Frontal cortex (tissue), 4 donors: Measurements from ENCODE around the gene LTA. TPM values are rescaled to one million over a fixed set of nuclear protein-coding genes. Genes with fewer than 3 reads are reported as not detected.

Experiments used
- DNase-seq, 2 donors: peaks; one replicate each; pipeline ENCODE4 v3.0.0; 2012; ENCODE audit warnings: low spot score in 2 of 2
- FAIRE-seq: peaks from 2 replicates; lab custom pipeline; 2012; peaks lifted over from hg19 to GRCh38; lab: Jason Lieb, UNC
- total RNA-seq: library from RNA; depleted of rRNA; stranded (reverse); fragments of >200 nt; gene quantifications from one replicate; pipeline ENCODE4 v1.2.3, GENCODE V29; 2014
- donor health status: control.
- donor health status: control.
- donor health status: control.

The LTA gene
- total RNA-seq, 1 donor from 2014 or later, result not detected

GRCh38 chr6:31567531-31568370 lies 4.3 kb upstream of the LTA start:
- DNase-seq (no peak), FAIRE-seq (no peak)

- FAIRE-seq (no peak), DNase-seq (no peak)
Measured at GRCh38 chr6:31568537-31568961, 3.5 kb upstream of the LTA start.

GRCh38 chr6:31569861-31570536 lies 2.1 kb upstream of the LTA start:
- DNase-seq (no peak), FAIRE-seq (no peak)

DNA sequence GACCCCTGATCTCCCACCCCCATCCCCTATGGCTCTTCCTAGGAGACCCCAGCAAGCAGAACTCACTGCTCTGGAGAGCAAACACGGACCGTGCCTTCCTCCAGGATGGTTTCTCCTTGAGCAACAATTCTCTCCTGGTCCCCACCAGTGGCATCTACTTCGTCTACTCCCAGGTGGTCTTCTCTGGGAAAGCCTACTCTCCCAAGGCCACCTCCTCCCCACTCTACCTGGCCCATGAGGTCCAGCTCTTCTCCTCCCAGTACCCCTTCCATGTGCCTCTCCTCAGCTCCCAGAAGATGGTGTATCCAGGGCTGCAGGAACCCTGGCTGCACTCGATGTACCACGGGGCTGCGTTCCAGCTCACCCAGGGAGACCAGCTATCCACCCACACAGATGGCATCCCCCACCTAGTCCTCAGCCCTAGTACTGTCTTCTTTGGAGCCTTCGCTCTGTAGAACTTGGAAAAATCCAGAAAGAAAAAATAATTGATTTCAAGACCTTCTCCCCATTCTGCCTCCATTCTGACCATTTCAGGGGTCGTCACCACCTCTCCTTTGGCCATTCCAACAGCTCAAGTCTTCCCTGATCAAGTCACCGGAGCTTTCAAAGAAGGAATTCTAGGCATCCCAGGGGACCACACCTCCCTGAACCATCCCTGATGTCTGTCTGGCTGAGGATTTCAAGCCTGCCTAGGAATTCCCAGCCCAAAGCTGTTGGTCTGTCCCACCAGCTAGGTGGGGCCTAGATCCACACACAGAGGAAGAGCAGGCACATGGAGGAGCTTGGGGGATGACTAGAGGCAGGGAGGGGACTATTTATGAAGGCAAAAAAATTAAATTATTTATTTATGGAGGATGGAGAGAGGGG lies 1.4 kb downstream of the LTA start:
- DNase-seq, result no peak
- no peak for FAIRE-seq

DNA sequence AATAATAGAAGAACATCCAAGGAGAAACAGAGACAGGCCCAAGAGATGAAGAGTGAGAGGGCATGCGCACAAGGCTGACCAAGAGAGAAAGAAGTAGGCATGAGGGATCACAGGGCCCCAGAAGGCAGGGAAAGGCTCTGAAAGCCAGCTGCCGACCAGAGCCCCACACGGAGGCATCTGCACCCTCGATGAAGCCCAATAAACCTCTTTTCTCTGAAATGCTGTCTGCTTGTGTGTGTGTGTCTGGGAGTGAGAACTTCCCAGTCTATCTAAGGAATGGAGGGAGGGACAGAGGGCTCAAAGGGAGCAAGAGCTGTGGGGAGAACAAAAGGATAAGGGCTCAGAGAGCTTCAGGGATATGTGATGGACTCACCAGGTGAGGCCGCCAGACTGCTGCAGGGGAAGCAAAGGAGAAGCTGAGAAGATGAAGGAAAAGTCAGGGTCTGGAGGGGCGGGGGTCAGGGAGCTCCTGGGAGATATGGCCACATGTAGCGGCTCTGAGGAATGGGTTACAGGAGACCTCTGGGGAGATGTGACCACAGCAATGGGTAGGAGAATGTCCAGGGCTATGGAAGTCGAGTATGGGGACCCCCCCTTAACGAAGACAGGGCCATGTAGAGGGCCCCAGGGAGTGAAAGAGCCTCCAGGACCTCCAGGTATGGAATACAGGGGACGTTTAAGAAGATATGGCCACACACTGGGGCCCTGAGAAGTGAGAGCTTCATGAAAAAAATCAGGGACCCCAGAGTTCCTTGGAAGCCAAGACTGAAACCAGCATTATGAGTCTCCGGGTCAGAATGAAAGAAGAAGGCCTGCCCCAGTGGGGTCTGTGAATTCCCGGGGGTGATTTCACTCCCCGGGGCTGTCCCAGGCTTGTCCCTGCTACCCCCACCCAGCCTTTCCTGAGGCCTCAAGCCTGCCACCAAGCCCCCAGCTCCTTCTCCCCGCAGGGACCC lies 2.3 kb downstream of the LTA start:
- no peak for FAIRE-seq
- no peak for DNase-seq

DNA sequence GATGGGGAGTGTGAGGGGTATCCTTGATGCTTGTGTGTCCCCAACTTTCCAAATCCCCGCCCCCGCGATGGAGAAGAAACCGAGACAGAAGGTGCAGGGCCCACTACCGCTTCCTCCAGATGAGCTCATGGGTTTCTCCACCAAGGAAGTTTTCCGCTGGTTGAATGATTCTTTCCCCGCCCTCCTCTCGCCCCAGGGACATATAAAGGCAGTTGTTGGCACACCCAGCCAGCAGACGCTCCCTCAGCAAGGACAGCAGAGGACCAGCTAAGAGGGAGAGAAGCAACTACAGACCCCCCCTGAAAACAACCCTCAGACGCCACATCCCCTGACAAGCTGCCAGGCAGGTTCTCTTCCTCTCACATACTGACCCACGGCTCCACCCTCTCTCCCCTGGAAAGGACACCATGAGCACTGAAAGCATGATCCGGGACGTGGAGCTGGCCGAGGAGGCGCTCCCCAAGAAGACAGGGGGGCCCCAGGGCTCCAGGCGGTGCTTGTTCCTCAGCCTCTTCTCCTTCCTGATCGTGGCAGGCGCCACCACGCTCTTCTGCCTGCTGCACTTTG lies 3.3 kb downstream of the LTA start, which contains the start of gene TNF:
Gene TNF, plus strand, starts transcription at position 231 of the 567 bp plus-strand sequence. Its CDS starts 177 bp downstream, at position 408.
- DNase-seq (no peak), FAIRE-seq (no peak)

- FAIRE-seq, result no peak
- no peak for DNase-seq
Measured at GRCh38 chr6:31575952-31576685, 4.0 kb downstream of the LTA start.

DNA sequence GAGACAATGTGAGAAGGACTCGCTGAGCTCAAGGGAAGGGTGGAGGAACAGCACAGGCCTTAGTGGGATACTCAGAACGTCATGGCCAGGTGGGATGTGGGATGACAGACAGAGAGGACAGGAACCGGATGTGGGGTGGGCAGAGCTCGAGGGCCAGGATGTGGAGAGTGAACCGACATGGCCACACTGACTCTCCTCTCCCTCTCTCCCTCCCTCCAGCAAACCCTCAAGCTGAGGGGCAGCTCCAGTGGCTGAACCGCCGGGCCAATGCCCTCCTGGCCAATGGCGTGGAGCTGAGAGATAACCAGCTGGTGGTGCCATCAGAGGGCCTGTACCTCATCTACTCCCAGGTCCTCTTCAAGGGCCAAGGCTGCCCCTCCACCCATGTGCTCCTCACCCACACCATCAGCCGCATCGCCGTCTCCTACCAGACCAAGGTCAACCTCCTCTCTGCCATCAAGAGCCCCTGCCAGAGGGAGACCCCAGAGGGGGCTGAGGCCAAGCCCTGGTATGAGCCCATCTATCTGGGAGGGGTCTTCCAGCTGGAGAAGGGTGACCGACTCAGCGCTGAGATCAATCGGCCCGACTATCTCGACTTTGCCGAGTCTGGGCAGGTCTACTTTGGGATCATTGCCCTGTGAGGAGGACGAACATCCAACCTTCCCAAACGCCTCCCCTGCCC lies 4.9 kb downstream of the LTA start:
- DNase-seq (no peak), FAIRE-seq (no peak)

DNA sequence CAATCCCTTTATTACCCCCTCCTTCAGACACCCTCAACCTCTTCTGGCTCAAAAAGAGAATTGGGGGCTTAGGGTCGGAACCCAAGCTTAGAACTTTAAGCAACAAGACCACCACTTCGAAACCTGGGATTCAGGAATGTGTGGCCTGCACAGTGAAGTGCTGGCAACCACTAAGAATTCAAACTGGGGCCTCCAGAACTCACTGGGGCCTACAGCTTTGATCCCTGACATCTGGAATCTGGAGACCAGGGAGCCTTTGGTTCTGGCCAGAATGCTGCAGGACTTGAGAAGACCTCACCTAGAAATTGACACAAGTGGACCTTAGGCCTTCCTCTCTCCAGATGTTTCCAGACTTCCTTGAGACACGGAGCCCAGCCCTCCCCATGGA lies 5.5 kb downstream of the LTA start:
- no peak for FAIRE-seq
- DNase-seq, result no peak

DNA sequence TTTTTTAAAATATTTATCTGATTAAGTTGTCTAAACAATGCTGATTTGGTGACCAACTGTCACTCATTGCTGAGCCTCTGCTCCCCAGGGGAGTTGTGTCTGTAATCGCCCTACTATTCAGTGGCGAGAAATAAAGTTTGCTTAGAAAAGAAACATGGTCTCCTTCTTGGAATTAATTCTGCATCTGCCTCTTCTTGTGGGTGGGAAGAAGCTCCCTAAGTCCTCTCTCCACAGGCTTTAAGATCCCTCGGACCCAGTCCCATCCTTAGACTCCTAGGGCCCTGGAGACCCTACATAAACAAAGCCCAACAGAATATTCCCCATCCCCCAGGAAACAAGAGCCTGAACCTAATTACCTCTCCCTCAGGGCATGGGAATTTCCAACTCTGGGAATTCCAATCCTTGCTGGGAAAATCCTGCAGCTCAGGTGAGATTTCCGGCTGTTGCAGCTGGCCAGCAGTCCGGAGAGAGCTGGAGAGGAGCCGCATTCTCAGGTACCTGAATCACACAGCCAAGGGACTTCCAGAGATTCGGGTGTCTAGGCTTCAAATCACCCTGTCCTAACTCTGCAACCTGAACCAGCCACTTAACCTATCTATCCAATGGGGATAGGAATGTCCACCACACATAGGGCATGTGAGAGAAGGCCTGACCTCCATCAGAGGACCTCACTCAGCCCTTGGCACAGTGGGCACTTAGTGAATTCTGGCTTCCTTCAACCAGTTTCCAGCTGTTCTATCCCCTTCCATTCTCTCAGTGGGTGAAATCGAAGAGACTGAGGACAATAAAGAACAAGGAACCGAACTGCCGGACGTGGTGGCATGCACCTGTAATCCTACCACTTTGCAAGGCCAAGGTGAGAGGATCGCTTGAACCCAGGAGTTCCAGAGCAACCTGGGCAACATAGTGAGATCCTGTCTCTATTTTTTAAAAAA lies 6.4 kb downstream of the LTA start:
- no peak for FAIRE-seq

GRCh38 chr6:31579119-31579505 lies 7.0 kb downstream of the LTA start:
- DNase-seq (no peak), FAIRE-seq (no peak)

More for the DNA sequence above, 6.4 kb downstream of the LTA start:
- no peak for DNase-seq

DNA sequence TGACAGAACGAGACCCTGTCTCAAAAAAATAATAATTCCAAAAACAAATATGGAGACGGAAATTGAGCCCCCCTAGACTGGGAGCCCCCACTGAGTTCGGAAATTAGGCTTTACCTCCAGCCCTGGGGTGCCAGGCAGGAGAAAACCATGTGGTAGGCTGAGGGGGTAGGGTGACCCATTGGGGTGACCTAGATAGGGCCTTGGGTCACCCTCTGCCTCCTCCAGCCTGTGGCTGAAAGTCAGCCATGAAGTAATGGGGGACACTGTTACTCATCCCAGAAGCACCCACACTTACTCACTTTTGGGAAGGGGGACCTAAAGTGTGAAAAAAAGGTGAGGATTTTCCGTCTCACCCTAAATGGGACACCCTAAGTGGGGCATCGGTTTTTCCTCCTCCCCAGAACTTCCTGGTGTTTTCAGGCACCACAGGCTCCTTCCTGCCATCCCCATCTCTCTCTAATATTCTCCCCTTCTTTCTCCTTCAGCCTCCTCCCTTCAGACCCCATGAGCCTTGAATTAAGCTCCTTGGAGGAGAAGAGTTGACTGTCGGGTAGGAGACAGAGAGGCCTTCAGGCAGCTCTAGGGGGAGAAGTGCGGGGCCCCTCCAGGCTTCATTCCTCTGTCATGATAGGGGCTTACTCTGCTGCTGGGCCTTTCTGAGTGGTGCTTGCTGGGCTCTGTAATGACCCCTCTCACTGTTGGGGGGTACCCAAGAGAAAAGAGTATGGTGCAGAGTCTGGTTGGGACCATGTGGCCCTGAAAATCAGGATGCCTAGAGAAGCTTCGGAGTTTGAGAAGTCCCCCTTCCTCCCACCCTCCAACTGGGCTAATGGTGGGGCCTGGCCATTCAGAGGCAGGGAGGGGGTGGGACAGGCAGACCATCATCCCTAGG lies 7.7 kb downstream of the LTA start:
- DNase-seq (no peak), FAIRE-seq (no peak)

DNA sequence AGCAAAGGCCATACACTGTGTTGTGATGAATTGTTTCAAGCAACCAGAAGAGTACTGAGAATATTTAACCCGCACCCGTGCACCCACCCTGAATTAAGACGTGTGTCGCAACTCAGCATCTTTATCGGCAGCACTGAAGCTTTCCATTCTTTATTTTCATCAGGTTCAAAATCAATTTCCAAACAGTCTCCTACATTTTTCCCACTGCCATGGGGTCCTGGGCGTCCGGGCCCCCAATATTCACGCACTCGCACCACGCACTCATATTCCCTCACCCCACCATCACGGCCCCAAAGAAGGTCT lies 8.3 kb downstream of the LTA start:
- FAIRE-seq, result no peak
- DNase-seq, result no peak

GRCh38 chr6:31580807-31581433 lies 8.8 kb downstream of the LTA start:
- no peak for FAIRE-seq
- peak; percentile 79 to 93 for DNase-seq

DNA sequence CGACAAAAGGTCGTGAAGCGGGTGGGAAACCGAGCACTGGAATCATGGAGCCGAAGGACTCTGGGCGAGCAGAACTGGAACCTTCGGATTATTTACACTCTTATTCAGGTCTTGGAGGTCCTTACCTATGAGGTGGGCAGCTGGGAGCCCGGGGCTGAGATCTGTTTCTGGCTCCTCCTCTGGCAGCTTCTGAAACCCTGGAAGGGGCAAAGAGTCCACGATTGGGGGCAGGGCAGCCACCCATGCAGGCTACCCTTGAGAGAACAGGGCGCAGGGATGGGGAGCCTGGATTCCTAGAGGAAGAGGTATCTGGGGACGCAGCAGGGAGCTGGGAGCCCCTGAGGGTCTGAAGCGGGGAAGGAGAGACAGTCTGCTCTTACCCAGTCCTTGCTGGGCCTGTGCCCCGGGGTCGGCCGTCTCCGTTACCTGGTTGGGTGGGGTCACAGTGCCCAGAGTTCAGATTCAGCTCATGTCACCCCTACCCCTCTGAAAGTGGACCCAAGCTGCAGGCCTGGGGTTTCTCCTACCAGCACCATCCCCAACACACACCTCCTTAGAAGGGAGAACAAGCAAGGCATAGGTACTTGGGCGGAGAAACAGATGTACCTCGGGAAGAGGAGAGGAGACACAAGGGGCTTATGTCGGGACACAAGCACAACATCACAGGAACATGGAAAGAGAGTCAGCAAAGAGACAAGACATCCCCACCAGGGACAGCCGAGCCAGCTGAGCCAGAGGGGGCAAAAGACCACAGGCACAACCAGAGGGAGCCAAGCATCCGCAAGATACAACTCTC lies 9.5 kb downstream of the LTA start:
- no peak for DNase-seq
- no peak for FAIRE-seq
